ENCODE measurements around the gene SLC11A2. TPM values are rescaled to one million over a fixed set of nuclear protein-coding genes. Genes with fewer than 3 reads are reported as not detected.

Gene SLC11A2
- total RNA-seq, 4 donors from 2014 or later, result 29.7 to 33.0 (median 31.7) TPM

- peak overlapping the region; percentile 64 to 78 (median 76) for H3K4me3 ChIP-seq
- peaks cover 18 to 30% (median 26%) of the 10 kb centered on the region in 4 donors for H3K4me1 ChIP-seq
- H3K9me3 ChIP-seq, result no peaks in the 10 kb centered on the region
- 33% methylated on average over 14 of the region's 14 CpGs for WGBS
- H3K27ac ChIP-seq (replicated peaks in 1 of 4), result peak overlapping the region; percentile 91 to 97 (median 93)
- H3K27me3 ChIP-seq, result no peaks in the 10 kb centered on the region
- peaks cover 13 to 38% (median 18%) of the 10 kb centered on the region in 4 donors for H3K36me3 ChIP-seq
- TF ChIP-seq POLR2A (IDR thresholded peaks at IDR 0.05; ENCODE audit: low read depth), result no peak
- TF ChIP-seq, protein P1, sequence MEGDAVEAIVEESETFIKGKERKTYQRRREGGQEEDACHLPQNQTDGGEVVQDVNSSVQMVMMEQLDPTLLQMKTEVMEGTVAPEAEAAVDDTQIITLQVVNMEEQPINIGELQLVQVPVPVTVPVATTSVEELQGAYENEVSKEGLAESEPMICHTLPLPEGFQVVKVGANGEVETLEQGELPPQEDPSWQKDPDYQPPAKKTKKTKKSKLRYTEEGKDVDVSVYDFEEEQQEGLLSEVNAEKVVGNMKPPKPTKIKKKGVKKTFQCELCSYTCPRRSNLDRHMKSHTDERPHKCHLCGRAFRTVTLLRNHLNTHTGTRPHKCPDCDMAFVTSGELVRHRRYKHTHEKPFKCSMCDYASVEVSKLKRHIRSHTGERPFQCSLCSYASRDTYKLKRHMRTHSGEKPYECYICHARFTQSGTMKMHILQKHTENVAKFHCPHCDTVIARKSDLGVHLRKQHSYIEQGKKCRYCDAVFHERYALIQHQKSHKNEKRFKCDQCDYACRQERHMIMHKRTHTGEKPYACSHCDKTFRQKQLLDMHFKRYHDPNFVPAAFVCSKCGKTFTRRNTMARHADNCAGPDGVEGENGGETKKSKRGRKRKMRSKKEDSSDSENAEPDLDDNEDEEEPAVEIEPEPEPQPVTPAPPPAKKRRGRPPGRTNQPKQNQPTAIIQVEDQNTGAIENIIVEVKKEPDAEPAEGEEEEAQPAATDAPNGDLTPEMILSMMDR (IDR thresholded peaks at IDR 0.05), result no peak
- no peak for TF ChIP-seq EP300 (IDR thresholded peaks at IDR 0.05)
- TF ChIP-seq POLR2AphosphoS5 (IDR thresholded peaks at IDR 0.05), result no peak
- intact Hi-C loops (cut with DNase I), result loop anchor here (5.0 kb wide), 1 partner anchor 189 kb away; the partner anchor contains the start of gene DAZAP2
- DNase-seq (ENCODE audit: extremely low spot score), result no peak
Observed at GRCh38 chr12:51048661-51049251, 22.6 kb upstream of the SLC11A2 start.

- peak; percentile 88 to 92 for TF ChIP-seq POLR2AphosphoS5 (IDR thresholded peaks at IDR 0.05)
- TF ChIP-seq POLR2A (IDR thresholded peaks at IDR 0.05; ENCODE audit: low read depth), result peak; percentile 28
- TF ChIP-seq, protein P1 (IDR thresholded peaks at IDR 0.05), result peak; percentile 93 to 95 (median 94)
- no peak for TF ChIP-seq EP300 (IDR thresholded peaks at IDR 0.05)
- 3% methylated on average over 42 of the region's 51 CpGs for WGBS
- Histone ChIP-seq H3K36me3 (peaks cover 6 to 29% (median 10%) of the 10 kb centered on the region in 4 donors), H3K27me3 (no peaks in the 10 kb centered on the region), H3K4me1 (peaks cover 18 to 30% (median 26%) of the 10 kb centered on the region in 4 donors), H3K4me3 (peak within 1 kb of the TSS; percentile 64 to 78 (median 76)), H3K9me3 (no peaks in the 10 kb centered on the region), H3K27ac (replicated peaks in 1 of 4) (peak within 1 kb of the TSS; percentile 91 to 97 (median 93))
- intact Hi-C loops (cut with DNase I), result loop anchor here (2.0 to 5.0 kb wide), 2 partner anchors 35 to 189 kb away; partner anchors contain the start of genes CSRNP2 and DAZAP2
- DNase-seq (ENCODE audit: extremely low spot score), result peak; percentile 98
Observed at GRCh38 chr12:51047655-51048540, 21.7 kb upstream of the SLC11A2 start, which contains the start of gene LETMD1. Gene LETMD1, plus strand, starts transcription at chr12:51048327. Its CDS starts 30 bp downstream, at chr12:51048357.

GRCh38 chr12:51036279-51036678 lies 10.1 kb upstream of the SLC11A2 start:
- TF ChIP-seq EP300 (IDR thresholded peaks at IDR 0.05) (no peak), POLR2A (IDR thresholded peaks at IDR 0.05; ENCODE audit: low read depth) (no peak), POLR2AphosphoS5 (IDR thresholded peaks at IDR 0.05) (no peak)
- TF ChIP-seq, protein P1 (IDR thresholded peaks at IDR 0.05), result no peak
- Histone ChIP-seq H3K9me3 (no peaks in the 10 kb centered on the region), H3K4me1 (no peaks in the 10 kb centered on the region), H3K27me3 (no peaks in the 10 kb centered on the region), H3K36me3 (no peaks in the 10 kb centered on the region), H3K27ac (replicated peaks in 1 of 4) (no peak overlapping the region), H3K4me3 (no peak overlapping the region)
- DNase-seq (ENCODE audit: extremely low spot score), result no peak
- 83% methylated on average over 3 of the region's 3 CpGs for WGBS
- intact Hi-C loops (cut with DNase I), result no loop called here

DNA sequence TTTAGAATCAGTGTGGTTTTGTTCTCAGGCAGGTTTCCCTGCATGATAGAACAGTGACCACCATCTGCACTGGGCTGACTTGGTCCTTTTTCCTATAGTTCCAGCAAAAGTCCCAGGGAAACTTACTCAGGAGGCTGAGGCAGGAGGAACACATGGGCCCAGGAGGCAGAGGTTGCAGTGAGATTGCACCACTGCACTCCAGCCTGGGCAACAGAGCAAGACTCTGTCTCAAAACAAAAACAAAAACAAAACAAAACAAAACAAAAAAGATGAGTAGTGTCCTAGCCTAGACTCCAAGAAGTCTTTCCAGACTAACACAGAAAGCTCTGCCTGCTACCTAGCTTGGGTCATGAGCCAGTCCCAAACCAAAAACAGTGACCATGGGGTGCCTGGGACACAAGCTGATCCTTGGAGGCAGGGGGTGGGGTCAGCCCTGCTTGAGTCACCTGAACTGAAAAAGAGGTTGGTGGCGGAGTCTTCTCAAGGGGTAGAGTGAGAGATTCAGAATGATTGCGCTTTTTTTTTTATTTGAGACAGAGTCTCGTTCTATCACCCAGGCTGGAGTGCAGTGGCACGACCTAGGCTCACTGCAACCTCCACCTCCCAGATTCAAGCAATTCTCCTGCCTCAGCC lies 7.4 kb upstream of the SLC11A2 start:
- TF ChIP-seq EP300 (IDR thresholded peaks at IDR 0.05) (no peak), POLR2A (IDR thresholded peaks at IDR 0.05; ENCODE audit: low read depth) (no peak)
- intact Hi-C loops (cut with DNase I), result no loop called here
- Histone ChIP-seq H3K27me3 (no peaks in the 10 kb centered on the region), H3K36me3 (no peaks in the 10 kb centered on the region), H3K27ac (replicated peaks in 1 of 4) (no peak overlapping the region), H3K9me3 (no peaks in the 10 kb centered on the region), H3K4me3 (no peak overlapping the region), H3K4me1 (no peaks in the 10 kb centered on the region)
- WGBS, result 94% methylated on average over 4 of the region's 4 CpGs
- no peak for DNase-seq (ENCODE audit: extremely low spot score)
